ENCODE data around the gene FOXO3B.
"Not testable (repeated sequence)": the region's sequence is repeated elsewhere in the genome, so short reads cannot be mapped to it uniquely, and the experiment has no call there.

FOXO3B gene

GRCh38 chr17:18661924-18662624 lies 20.0 kb downstream of the FOXO3B start:
- in situ Hi-C loops (cut with MboI; ENCODE audit: low sequenced_read_pairs) = not testable (repeated sequence)

GRCh38 chr17:18650094-18650493 lies 32.0 kb downstream of the FOXO3B start:
- in situ Hi-C loops (cut with MboI; ENCODE audit: low sequenced_read_pairs) = not testable (repeated sequence)

GRCh38 chr17:18644291-18644690 lies 37.8 kb downstream of the FOXO3B start, which contains the start of gene TBC1D28:
Gene TBC1D28 (minus strand): TSS chr17:18644391. CDS start chr17:18641352, 3,039 bp downstream.
- in situ Hi-C loops (cut with MboI; ENCODE audit: low sequenced_read_pairs) = not testable (repeated sequence)

- in situ Hi-C loops (cut with MboI; ENCODE audit: low sequenced_read_pairs) = not testable (repeated sequence)
Measured at GRCh38 chr17:18643124-18643523, 39.0 kb downstream of the FOXO3B start.

- in situ Hi-C loops (cut with MboI; ENCODE audit: low sequenced_read_pairs) = not testable (repeated sequence)
Measured at GRCh38 chr17:18638357-18638756, 43.8 kb downstream of the FOXO3B start.

- in situ Hi-C loops (cut with MboI; ENCODE audit: low sequenced_read_pairs) = not testable (repeated sequence)
Measured at GRCh38 chr17:18636237-18636636, 45.9 kb downstream of the FOXO3B start.

GRCh38 chr17:18635773-18636172 lies 46.3 kb downstream of the FOXO3B start:
- in situ Hi-C loops (cut with MboI; ENCODE audit: low sequenced_read_pairs) = not testable (repeated sequence)

- in situ Hi-C loops (cut with MboI; ENCODE audit: low sequenced_read_pairs) = not testable (repeated sequence)
Measured at GRCh38 chr17:18634550-18635263, 47.4 kb downstream of the FOXO3B start.

Data from HL-60/S4 treated with phorbol 12-myristate 13-acetate at 8.2 ng/mL for 4 days and 3 days (cell line).